DMS 273 treated with DMSO at 0.1 percent for 48 hours (cell line): Measurements from ENCODE around the gene NAT8.
"Not testable (repeated sequence)": the region's sequence is repeated elsewhere in the genome, so short reads cannot be mapped to it uniquely, and the experiment has no call there.

Experiments
- DNase-seq: peaks from one replicate; lab custom pipeline; 2025; lab: John Stamatoyannopoulos, UW

NAT8 gene, protein sequence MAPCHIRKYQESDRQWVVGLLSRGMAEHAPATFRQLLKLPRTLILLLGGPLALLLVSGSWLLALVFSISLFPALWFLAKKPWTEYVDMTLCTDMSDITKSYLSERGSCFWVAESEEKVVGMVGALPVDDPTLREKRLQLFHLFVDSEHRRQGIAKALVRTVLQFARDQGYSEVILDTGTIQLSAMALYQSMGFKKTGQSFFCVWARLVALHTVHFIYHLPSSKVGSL

GRCh38 chr2:73642338-73643018, at the start of gene NAT8:
NAT8 (minus strand) TSS chr2:73642422; CDS start chr2:73641628, 794 bp downstream.
- no peak for DNase-seq

DNA sequence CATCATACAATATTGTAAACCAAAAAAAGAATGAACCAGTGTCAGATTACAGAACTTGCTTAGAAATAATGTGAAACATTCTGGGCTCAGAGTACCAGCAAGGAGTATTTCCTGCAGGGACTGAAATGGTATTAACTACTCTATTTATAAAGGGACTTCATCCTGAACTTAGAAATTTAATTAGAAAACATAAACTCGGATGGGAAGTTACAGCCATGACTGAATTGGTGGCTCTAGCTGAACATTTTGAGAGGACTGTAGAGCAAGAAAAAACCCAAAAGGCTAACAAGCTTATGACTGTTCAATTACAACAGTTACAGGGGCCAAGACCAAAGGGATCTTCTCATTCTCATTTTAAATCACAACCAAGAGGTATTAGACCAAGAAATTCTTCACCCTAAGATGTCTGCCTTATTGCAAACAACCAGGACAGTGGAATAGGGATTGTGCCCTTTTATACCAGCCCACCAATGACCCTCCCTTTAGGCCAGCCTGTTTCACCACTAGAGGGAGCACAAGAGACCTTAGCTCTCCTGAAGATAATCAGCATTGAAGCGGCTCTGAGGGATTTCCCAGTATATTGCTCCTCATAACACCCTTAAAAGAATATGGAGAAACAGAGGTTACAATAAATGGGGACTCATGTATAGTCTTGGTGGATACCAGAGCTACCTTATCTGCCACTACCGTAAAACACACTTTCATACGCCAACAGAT, 48.3 kb upstream of the NAT8 start:
- DNase-seq, result not testable (repeated sequence)

GRCh38 chr2:73688494-73688893, 46.3 kb upstream of the NAT8 start:
- DNase-seq, result not testable (repeated sequence)

DNA sequence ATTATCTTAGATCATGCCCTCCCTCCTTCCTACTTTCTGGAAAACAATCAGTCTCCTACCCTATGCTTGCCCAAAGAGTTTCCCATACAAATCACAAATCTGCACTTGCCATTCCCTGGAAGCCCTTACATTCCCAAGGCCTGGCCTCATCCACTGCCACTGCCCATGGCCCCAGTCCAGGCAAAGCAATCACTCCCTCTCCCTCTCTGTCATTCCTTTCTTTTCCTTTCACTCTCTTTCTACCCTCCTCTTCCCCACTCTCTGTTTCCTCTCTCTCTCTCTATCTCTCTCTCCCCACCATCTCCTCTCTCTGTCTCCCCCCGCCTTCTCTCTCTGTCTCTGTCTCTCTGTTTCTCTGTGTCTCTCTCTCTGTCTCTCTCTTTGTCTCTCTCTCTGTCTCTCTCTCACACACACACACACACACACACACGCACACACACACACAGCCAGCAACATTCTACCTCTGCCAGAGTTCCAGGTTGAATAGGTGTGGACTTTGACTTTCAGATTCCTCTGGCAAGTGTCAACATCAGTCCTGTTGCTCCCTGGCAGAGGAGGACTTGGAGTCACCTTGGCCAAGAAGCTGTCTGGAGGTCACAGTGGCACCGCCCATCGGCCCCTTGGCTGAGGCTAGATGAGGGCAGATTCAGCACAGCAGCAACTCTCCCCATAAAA, 43.7 kb upstream of the NAT8 start:
- DNase-seq, result no peak

DNA sequence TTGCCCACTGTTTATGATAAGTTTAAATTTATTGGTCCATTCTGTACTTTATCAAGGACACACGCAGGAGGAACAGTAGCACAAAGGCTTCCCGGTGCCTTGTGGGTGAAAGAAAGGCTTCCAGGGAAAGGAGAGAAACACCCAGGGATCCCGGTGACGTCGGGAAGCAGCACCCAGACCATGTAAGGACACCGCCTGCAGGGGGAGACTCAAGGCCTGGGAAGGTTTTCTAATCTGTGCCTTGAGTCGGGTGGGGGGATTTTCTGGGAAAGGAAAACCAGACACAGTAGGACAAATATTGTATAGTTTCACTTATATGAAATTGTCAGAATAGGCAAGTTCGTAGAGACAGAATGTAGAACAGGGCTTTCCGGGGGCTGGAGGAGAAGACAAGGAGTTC, 42.7 kb upstream of the NAT8 start:
- DNase-seq, result not testable (repeated sequence)

DNA sequence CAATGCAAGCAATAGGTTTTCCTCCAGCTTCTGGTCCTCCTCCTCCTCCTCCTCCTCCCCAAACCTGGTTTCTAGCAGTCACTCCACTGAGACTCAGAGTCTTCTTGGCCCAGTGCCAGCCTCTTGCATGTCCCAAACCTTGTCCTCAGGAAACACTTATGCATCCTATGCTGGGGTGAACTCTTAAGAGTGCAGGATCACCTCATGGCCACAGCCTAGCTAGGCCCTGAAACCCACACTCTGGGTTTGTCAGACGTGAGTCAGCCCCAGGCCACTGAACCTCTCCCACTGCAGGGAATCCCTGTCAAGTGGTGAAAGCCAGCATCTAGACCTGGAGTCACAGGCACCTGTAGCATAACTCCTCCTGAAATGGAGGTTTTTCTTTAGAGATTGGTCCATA, 42.1 kb upstream of the NAT8 start:
- not testable (repeated sequence) for DNase-seq

- DNase-seq, result not testable (repeated sequence)
Observed at GRCh38 chr2:73679951-73680571, 37.8 kb upstream of the NAT8 start.

DNA sequence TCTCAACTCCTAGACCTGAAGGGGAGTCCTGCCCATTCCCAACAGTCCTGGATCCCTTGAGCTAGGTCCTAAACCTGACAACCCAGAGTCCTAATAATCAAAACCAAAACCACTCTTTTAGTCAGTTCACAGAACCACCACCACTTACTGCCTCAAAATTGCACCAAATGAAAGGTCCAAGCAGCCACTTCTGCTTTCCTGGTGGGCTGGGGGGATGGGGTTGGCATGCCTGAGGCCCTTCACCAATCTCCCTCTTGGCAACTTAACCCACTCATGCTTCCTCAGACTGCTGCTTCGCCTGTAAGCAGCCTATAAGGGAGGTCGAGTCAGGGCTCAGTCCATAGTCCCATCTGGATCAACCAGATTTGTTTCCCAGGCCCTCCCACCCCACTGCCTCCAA, 37.0 kb upstream of the NAT8 start:
- not testable (repeated sequence) for DNase-seq

- not testable (repeated sequence) for DNase-seq
Observed at GRCh38 chr2:73678008-73678407, 35.8 kb upstream of the NAT8 start.

DNA sequence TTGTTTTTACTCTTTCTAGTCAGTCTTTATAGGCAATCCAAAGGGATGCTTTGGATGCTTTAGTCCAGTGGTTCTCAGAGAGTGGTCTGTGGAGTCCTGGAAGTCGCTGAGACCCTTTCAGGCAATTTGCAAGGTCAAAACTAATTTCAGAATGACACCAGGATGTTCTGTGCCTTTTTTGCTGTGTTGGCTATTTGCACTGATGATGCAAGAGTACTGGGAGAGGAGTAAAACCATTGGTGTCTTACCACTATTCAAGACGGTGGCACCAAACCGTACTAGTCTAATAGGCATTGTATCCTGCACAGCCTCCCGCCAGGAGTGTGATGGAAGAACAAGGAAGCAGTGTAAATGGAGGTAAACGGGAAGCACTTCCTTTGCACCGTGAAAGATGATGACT, 34.0 kb upstream of the NAT8 start:
- not testable (repeated sequence) for DNase-seq

DNA sequence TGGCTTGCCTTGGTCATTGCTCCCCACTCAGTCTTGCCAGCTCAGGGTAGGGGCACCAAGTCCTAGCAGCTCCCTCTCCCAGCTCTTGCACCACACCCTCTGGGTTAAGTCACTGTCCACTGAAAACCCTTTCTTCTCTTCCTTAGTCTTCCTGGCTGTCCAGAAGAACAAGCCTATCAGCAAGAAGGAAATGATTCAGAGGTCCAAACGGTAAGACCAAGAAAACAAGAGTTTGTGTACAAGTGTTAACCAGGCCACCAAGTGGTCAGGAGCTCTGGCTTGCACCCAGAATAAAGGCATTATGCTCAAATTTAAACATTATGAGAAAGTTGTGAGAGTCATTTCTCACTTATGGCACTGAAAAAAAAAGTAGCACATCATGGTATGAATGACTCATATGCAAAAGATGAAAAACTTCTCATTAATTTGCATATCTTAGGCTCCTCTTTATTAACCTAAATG, 32.5 kb upstream of the NAT8 start:
- DNase-seq, result not testable (repeated sequence)

- not testable (repeated sequence) for DNase-seq
Observed at GRCh38 chr2:73669976-73670375, 27.8 kb upstream of the NAT8 start.

GRCh38 chr2:73667239-73667638, 25.0 kb upstream of the NAT8 start:
- not testable (repeated sequence) for DNase-seq

GRCh38 chr2:73654175-73654574, 12.0 kb upstream of the NAT8 start:
- DNase-seq, result no peak

DNA sequence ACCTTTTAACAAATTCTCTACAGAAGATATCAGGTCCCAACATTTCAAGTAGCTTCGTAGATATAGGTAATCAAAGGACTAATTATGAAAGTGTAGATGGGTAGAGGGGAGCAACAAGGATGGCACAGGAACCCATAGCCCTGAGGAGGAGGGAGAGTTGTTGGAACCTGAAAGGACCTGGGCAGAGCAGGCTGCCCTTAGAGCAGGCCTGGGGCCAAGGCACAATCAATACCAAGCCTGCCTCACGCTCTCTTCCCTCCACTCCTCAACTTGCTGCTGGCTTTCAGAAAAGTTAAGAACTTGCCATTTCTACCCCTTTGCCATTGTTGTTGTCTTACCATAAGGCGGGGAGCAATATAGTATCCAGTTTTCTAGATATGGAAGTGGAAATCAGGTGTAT, 10.1 kb upstream of the NAT8 start:
- no peak for DNase-seq

GRCh38 chr2:73651591-73652230, 9.5 kb upstream of the NAT8 start:
- DNase-seq, result no peak

GRCh38 chr2:73647690-73648089, 5.5 kb upstream of the NAT8 start:
- not testable (repeated sequence) for DNase-seq

DNA sequence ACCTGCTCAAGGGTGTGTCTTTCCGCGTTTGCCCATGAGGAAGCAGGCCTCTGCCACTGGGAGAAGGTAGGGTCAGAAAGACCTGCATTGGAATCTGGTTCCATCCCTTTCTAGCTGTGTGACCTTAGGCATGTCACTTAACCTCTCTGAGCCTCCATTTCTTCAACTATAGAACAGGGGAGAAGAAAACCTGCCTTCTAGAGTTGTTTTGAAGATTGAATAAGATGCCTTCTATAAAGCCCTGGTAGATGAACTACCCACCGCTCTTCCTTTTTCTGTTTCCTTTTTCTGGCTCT, 507 bp downstream of the NAT8 start:
- no peak for DNase-seq

GRCh38 chr2:73640946-73641766, 1.1 kb downstream of the NAT8 start:
- DNase-seq, result no peak

- no peak for DNase-seq
Observed at GRCh38 chr2:73640511-73640911, 1.7 kb downstream of the NAT8 start.

GRCh38 chr2:73638429-73638828, 3.8 kb downstream of the NAT8 start:
- DNase-seq, result no peak
